Measurements from ENCODE around the gene ZFAND3. TPM values are rescaled to one million over a fixed set of nuclear protein-coding genes. Genes with fewer than 3 reads are reported as not detected.

ZFAND3 gene
- total RNA-seq (2014; rRNA removed; shearing (Covaris generic)) = 15.2 and 24.4 TPM in 2 replicates

- peaks cover 14% of the 10 kb centered on the region for H3K4me1 ChIP-seq (replicated peaks)
- DNase-seq (ENCODE audit: low read depth in 1 of 2, low spot score in 2 of 2) = peak; percentile 97 to 100
- H3K27me3 ChIP-seq (replicated peaks) = no peaks in the 10 kb centered on the region
- H3K4me3 ChIP-seq = peak within 1 kb of the TSS; percentile 93
- peak within 1 kb of the TSS; percentile 95 for H3K27ac ChIP-seq
- peaks cover 16% of the 10 kb centered on the region for H3K36me3 ChIP-seq
- no peaks in the 10 kb centered on the region for H3K9me3 ChIP-seq (replicated peaks)
These were observed at the start of gene ZFAND3 for GRCh38 chr6:37819177-37819801. Gene ZFAND3 (plus strand): TSS chr6:37819727. CDS start chr6:37819946, 219 bp downstream.

- Histone ChIP-seq H3K9me3 (replicated peaks) (no peaks in the 10 kb centered on the region), H3K27me3 (replicated peaks) (peaks cover 6% of the 10 kb centered on the region; the same call in 1 of the 2 replicates), H3K27ac (no peak overlapping the region), H3K36me3 (no peaks in the 10 kb centered on the region), H3K4me1 (replicated peaks) (no peaks in the 10 kb centered on the region), H3K4me3 (no peak overlapping the region)
- no peak for DNase-seq (ENCODE audit: low read depth in 1 of 2, low spot score in 2 of 2)
These were observed 45.4 kb upstream of the ZFAND3 start for GRCh38 chr6:37774028-37774680.

- peaks cover 6% of the 10 kb centered on the region; the same call in 1 of the 2 replicates for H3K27me3 ChIP-seq (replicated peaks)
- no peak overlapping the region for H3K27ac ChIP-seq
- H3K4me3 ChIP-seq = no peak overlapping the region
- no peaks in the 10 kb centered on the region for H3K36me3 ChIP-seq
- no peak for DNase-seq (ENCODE audit: low read depth in 1 of 2, low spot score in 2 of 2)
- no peaks in the 10 kb centered on the region for H3K4me1 ChIP-seq (replicated peaks)
- H3K9me3 ChIP-seq (replicated peaks) = no peaks in the 10 kb centered on the region
These were observed 43.0 kb upstream of the ZFAND3 start for GRCh38 chr6:37776566-37776965.

GRCh38 chr6:37777272-37777834 lies 42.2 kb upstream of the ZFAND3 start:
- Histone ChIP-seq H3K4me1 (replicated peaks) (no peaks in the 10 kb centered on the region), H3K4me3 (no peak overlapping the region), H3K36me3 (no peaks in the 10 kb centered on the region), H3K27ac (no peak overlapping the region), H3K9me3 (replicated peaks) (no peaks in the 10 kb centered on the region), H3K27me3 (replicated peaks) (peaks cover 6% of the 10 kb centered on the region; the same call in 1 of the 2 replicates)
- DNase-seq (ENCODE audit: low read depth in 1 of 2, low spot score in 2 of 2) = no peak

GRCh38 chr6:37779111-37779800 lies 40.3 kb upstream of the ZFAND3 start:
- Histone ChIP-seq H3K9me3 (replicated peaks) (no peaks in the 10 kb centered on the region), H3K4me3 (no peak overlapping the region), H3K27me3 (replicated peaks) (peaks cover 4% of the 10 kb centered on the region; the same call in 1 of the 2 replicates), H3K4me1 (replicated peaks) (no peaks in the 10 kb centered on the region), H3K36me3 (no peaks in the 10 kb centered on the region), H3K27ac (no peak overlapping the region)
- no peak for DNase-seq (ENCODE audit: low read depth in 1 of 2, low spot score in 2 of 2)

GRCh38 chr6:37779902-37780628 lies 39.5 kb upstream of the ZFAND3 start:
- Histone ChIP-seq H3K27ac (no peak overlapping the region), H3K36me3 (no peaks in the 10 kb centered on the region), H3K4me3 (no peak overlapping the region), H3K9me3 (replicated peaks) (no peaks in the 10 kb centered on the region), H3K4me1 (replicated peaks) (no peaks in the 10 kb centered on the region), H3K27me3 (replicated peaks) (peaks cover 3% of the 10 kb centered on the region; the same call in 1 of the 2 replicates)
- DNase-seq (ENCODE audit: low read depth in 1 of 2, low spot score in 2 of 2) = no peak

- Histone ChIP-seq H3K9me3 (replicated peaks) (no peaks in the 10 kb centered on the region), H3K27ac (no peak overlapping the region)
- no peak for DNase-seq (ENCODE audit: low read depth in 1 of 2, low spot score in 2 of 2)
These were observed 37.7 kb upstream of the ZFAND3 start for GRCh38 chr6:37781788-37782187.

GRCh38 chr6:37783025-37783855 lies 36.3 kb upstream of the ZFAND3 start:
- no peaks in the 10 kb centered on the region for H3K27me3 ChIP-seq (replicated peaks)
- H3K27ac ChIP-seq = no peak overlapping the region
- no peaks in the 10 kb centered on the region; the same call in 1 of the 2 replicates for H3K4me1 ChIP-seq (replicated peaks)
- no peaks in the 10 kb centered on the region for H3K36me3 ChIP-seq
- no peak for DNase-seq (ENCODE audit: low read depth in 1 of 2, low spot score in 2 of 2)
- no peaks in the 10 kb centered on the region for H3K9me3 ChIP-seq (replicated peaks)
- no peak overlapping the region for H3K4me3 ChIP-seq

More at GRCh38 chr6:37781788-37782187, 37.7 kb upstream of the ZFAND3 start:
- H3K4me1 ChIP-seq (replicated peaks) = no peaks in the 10 kb centered on the region
- H3K27me3 ChIP-seq (replicated peaks) = no peaks in the 10 kb centered on the region
- no peak overlapping the region for H3K4me3 ChIP-seq
- no peaks in the 10 kb centered on the region for H3K36me3 ChIP-seq

GRCh38 chr6:37783856-37784584 lies 35.5 kb upstream of the ZFAND3 start:
- Histone ChIP-seq H3K36me3 (no peaks in the 10 kb centered on the region), H3K4me3 (no peak overlapping the region), H3K27me3 (replicated peaks) (no peaks in the 10 kb centered on the region), H3K9me3 (replicated peaks) (no peaks in the 10 kb centered on the region), H3K27ac (no peak overlapping the region), H3K4me1 (replicated peaks) (no peaks in the 10 kb centered on the region; the same call in 1 of the 2 replicates)
- no peak for DNase-seq (ENCODE audit: low read depth in 1 of 2, low spot score in 2 of 2)

GRCh38 chr6:37784585-37784967 lies 35.0 kb upstream of the ZFAND3 start:
- Histone ChIP-seq H3K27ac (no peak overlapping the region), H3K27me3 (replicated peaks) (no peaks in the 10 kb centered on the region), H3K4me1 (replicated peaks) (no peaks in the 10 kb centered on the region; the same call in 1 of the 2 replicates), H3K9me3 (replicated peaks) (no peaks in the 10 kb centered on the region), H3K36me3 (no peaks in the 10 kb centered on the region), H3K4me3 (no peak overlapping the region)
- DNase-seq (ENCODE audit: low read depth in 1 of 2, low spot score in 2 of 2) = no peak

- Histone ChIP-seq H3K27ac (no peak overlapping the region), H3K4me3 (no peak overlapping the region), H3K36me3 (no peaks in the 10 kb centered on the region), H3K9me3 (replicated peaks) (no peaks in the 10 kb centered on the region), H3K27me3 (replicated peaks) (no peaks in the 10 kb centered on the region), H3K4me1 (replicated peaks) (no peaks in the 10 kb centered on the region; the same call in 1 of the 2 replicates)
- no peak for DNase-seq (ENCODE audit: low read depth in 1 of 2, low spot score in 2 of 2)
These were observed 34.4 kb upstream of the ZFAND3 start for GRCh38 chr6:37785002-37785662.

All from SJSA1 (cell line).